Spleen (tissue), 7 donors: Measurements from ENCODE around the gene VEGFC.

ENCODE experiments used
- CTCF ChIP-seq, 11 experiments: fragments of 200-600 bp in 7 of 11; fragments of 450-650 bp in 4 of 11; sonication (generic) in 4 of 11; IDR thresholded peaks in 8 of 11; conservative IDR thresholded peaks in 3 of 11; 1 replicate in 7 of 11; 2 replicates in 4 of 11; pipeline versions ENCODE4 v1.4.0 to v1.8.0; 2016 to 2021; ENCODE audit warnings: antibody characterized with exemption in 11 of 11, inconsistent platforms in 4 of 11, mild to moderate bottlenecking in 1 of 11
- POLR2A ChIP-seq, 3 donors: fragments of 450-650 bp; IDR thresholded peaks; one replicate each; pipeline ENCODE4 v1.5.1; 2017; ENCODE audit warnings: antibody characterized with exemption in 3 of 3, mild to moderate bottlenecking in 1 of 3
- POLR2AphosphoS5 ChIP-seq, 3 donors: sonication (generic); formaldehyde crosslinking; IDR thresholded peaks; one replicate each; pipeline ENCODE4 v1.5.1; 2017; ENCODE audit warnings: antibody characterized with exemption in 3 of 3
- donor health status: DM: no; HTN: no; CAD: no; lungs with moderate emphysema.
- donor health status: DM: no; HTN: no; CAD: no.
- donor health status: DM: no; HTN: no; CAD: no.

GRCh38 chr4:176774852-176775251, 17.9 kb downstream of the VEGFC start:
- no peak for TF ChIP-seq CTCF (IDR thresholded peaks at IDR 0.05 in 8 of 11, conservative IDR thresholded peaks at IDR 0.05 in 3 of 11)
- no peak for TF ChIP-seq POLR2A (IDR thresholded peaks at IDR 0.05)
- no peak for TF ChIP-seq POLR2AphosphoS5 (IDR thresholded peaks at IDR 0.05)
